DND-41 (cell line): ENCODE data around the gene PODXL.

ENCODE experiments used
- CTCF ChIP-seq: IDR thresholded peaks from 2 replicates; pipeline ENCODE4 v1.5.1; 2012; ENCODE audit warnings: borderline replicate concordance, low read length, moderate library complexity, mild to moderate bottlenecking; ENCODE audit not compliant: poor library complexity, severe bottlenecking; ENCODE audit errors: extremely low read depth
- EZH2 ChIP-seq: IDR thresholded peaks from 3 replicates; pipeline ENCODE4 v1.6.1; 2012; ENCODE audit warnings: borderline replicate concordance, low read depth, mild to moderate bottlenecking, moderate library complexity, low read length, inconsistent platforms; ENCODE audit not compliant: severe bottlenecking

GRCh38 chr7:131546126-131546525 lies 10.3 kb downstream of the PODXL start:
- TF ChIP-seq CTCF (no peak), EZH2 (no peak)
